ENCODE results near the gene PDLIM1. TPM values are rescaled to one million over a fixed set of nuclear protein-coding genes. Genes with fewer than 3 reads are reported as not detected.
A peak's percentile ranks its signal among the peaks of the same experiment; 100 is the strongest.

The PDLIM1 gene
- 54.7 and 58.1 TPM in 2 replicates for total RNA-seq

DNA sequence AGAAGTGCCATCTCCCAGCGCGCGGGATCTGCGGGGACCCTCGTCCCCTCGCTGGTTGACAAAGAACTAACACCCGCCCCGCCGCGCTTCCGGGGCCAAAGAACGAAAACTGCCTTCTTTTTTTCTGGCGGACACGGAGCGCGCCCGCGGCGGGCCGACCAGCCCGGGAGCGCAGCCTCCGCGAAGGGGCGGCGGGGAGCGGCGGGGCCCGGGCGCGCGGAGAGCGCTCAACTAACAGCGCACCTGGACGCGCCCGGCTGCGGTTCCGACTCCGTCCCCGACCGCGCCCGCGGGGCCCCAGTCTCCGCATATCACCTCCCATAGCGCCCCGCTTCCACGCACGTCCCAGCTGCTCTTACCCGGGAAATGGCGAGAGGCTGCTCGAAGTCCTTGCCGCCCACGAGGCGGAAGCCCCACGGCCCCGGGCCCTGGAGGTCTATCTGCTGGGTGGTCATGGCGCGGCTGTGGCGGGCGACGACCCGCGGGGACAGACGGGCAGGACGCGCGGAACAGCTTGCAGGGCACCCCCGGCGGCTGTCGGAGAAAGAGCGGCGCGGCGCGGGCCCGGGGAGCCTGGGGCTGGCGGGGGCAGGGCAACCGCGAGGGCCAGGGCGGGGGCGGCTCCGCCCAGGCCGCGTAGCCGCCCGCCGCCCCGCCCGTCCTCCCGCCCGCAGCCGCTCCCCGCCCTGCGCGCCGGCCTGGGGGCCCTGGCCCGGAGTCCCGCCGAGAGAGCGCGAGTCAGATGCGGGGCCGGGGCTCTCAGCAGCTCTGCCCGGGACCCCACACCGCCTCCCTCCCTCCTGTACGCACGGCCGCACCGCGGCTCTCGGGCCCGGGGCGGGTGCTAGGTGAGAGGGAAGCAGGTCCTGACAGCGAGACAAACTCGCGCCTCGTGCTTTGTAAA lies at the start of gene PDLIM1:
Gene PDLIM1, minus strand, starts transcription at position 543 of the 904 bp plus-strand sequence. Its CDS starts 88 bp downstream, at position 455.
- TF ChIP-seq CTCF (IDR thresholded peaks at IDR 0.05; ENCODE audit: insufficient read depth, low read length, poor library complexity, severe bottlenecking) = no peak
- H3K27me3 ChIP-seq (ENCODE audit: control insufficient read depth, insufficient read depth, low read length) = no peaks in the 10 kb centered on the region
- H3K36me3 ChIP-seq (ENCODE audit: control insufficient read depth, insufficient read depth, low read length) = no peaks in the 10 kb centered on the region
- H3K4me3 ChIP-seq (ENCODE audit: low read depth, low read length) = peak within 1 kb of the TSS; percentile 96
- no peak for DNase-seq (ENCODE audit: low read depth)

DNA sequence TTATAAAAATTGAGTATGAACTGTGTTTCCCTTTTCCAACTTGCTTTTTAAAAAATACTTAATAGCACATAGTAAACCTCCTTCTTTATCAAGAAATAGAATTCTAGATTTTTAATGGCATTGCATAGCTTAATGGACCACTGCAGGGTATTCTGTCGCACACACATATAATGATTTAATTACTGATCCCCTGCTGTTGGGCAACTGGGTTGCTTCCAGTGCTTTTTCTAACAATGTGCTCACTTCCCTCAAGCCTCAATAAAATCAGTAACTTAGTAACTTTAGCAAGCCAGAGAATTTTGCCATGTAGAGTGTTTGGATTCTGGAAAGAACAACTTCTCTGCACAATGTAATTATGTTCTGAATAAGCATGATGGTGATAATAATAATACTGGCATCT lies 49.1 kb upstream of the PDLIM1 start:
- no peak for TF ChIP-seq CTCF (IDR thresholded peaks at IDR 0.05; ENCODE audit: insufficient read depth, low read length, poor library complexity, severe bottlenecking)
- Histone ChIP-seq H3K27me3 (ENCODE audit: control insufficient read depth, insufficient read depth, low read length) (no peaks in the 10 kb centered on the region), H3K36me3 (ENCODE audit: control insufficient read depth, insufficient read depth, low read length) (no peaks in the 10 kb centered on the region), H3K4me3 (ENCODE audit: low read depth, low read length) (no peak overlapping the region)
- DNase-seq (ENCODE audit: low read depth) = no peak

GRCh38 chr10:95337423-95338160 lies 46.8 kb upstream of the PDLIM1 start:
- Histone ChIP-seq H3K36me3 (ENCODE audit: control insufficient read depth, insufficient read depth, low read length) (no peaks in the 10 kb centered on the region), H3K4me3 (ENCODE audit: low read depth, low read length) (no peak overlapping the region), H3K27me3 (ENCODE audit: control insufficient read depth, insufficient read depth, low read length) (no peaks in the 10 kb centered on the region)
- DNase-seq (ENCODE audit: low read depth) = no peak
- TF ChIP-seq CTCF (IDR thresholded peaks at IDR 0.05; ENCODE audit: insufficient read depth, low read length, poor library complexity, severe bottlenecking) = no peak

DNA sequence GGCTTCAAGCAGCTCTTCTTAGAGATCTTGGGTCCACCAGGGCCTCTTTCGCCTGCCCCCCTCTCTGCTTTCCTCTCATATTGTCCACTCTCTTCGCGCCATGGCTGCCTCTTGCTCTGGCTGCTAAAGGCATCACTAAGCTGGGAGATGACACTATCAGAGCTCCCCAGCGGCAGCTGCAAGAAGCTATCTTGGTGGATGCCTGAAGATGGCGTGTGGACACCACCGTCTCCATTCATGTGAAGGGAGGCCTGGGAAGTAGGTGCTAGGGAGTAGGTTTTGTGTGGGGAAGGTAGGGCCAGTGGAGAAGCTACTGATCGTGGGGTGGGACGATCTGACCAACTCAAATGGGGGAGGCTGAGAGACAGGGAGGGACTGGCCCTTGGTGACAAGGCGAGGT lies 45.9 kb upstream of the PDLIM1 start:
- Histone ChIP-seq H3K4me3 (ENCODE audit: low read depth, low read length) (no peak overlapping the region), H3K36me3 (ENCODE audit: control insufficient read depth, insufficient read depth, low read length) (no peaks in the 10 kb centered on the region), H3K27me3 (ENCODE audit: control insufficient read depth, insufficient read depth, low read length) (no peaks in the 10 kb centered on the region)
- no peak for DNase-seq (ENCODE audit: low read depth)
- TF ChIP-seq CTCF (IDR thresholded peaks at IDR 0.05; ENCODE audit: insufficient read depth, low read length, poor library complexity, severe bottlenecking) = no peak

GRCh38 chr10:95335933-95336699 lies 45.3 kb upstream of the PDLIM1 start:
- Histone ChIP-seq H3K27me3 (ENCODE audit: control insufficient read depth, insufficient read depth, low read length) (no peaks in the 10 kb centered on the region), H3K4me3 (ENCODE audit: low read depth, low read length) (no peak overlapping the region), H3K36me3 (ENCODE audit: control insufficient read depth, insufficient read depth, low read length) (no peaks in the 10 kb centered on the region)
- no peak for TF ChIP-seq CTCF (IDR thresholded peaks at IDR 0.05; ENCODE audit: insufficient read depth, low read length, poor library complexity, severe bottlenecking)
- no peak for DNase-seq (ENCODE audit: low read depth)
